ENCODE results near the gene AAR2.

AAR2 gene

GRCh38 chr20:36261389-36262105 lies 25.3 kb downstream of the AAR2 start:
- no peak for DNase-seq

DNA sequence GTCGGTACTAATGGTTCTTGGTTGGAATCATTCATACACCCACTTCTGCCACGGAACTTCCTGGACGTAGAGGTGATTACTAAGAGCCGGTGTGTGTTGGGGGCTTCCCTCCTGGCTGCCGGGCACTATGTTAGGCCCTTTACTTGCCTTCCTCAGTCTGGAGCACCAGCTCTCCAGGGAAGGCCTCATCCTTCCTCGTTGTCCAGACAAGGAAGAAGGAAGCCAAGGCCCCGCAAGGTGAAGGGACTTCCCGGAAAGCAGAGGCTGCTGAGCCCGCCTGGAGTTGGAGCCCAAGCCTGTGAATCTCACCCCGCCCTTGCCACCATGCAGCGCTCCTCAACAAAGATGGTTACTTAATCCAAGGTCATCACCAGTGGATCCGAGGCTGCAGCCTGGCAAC lies 26.2 kb downstream of the AAR2 start:
- DNase-seq = no peak

GRCh38 chr20:36264426-36265246 lies 28.4 kb downstream of the AAR2 start:
- no peak for DNase-seq

DNA sequence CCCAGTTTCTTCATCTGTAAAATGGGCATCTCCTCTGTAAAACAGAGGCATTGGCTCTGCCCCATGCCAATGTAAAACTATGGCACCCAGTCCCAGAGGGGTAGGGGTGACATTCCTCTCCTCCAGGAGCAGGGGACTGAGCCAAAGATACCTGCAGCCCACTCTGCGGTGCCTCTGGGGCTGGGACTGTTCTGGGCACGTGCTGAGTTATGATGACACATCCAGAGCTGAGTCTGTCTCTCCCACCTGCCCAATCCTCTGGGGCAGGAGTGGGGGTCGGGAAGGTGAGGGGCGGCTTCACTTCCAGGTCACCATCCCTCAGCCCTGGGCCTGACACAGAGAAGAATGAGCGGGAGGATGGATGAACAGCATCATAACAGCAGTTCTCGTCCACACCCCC lies 29.9 kb downstream of the AAR2 start:
- DNase-seq = no peak

DNA sequence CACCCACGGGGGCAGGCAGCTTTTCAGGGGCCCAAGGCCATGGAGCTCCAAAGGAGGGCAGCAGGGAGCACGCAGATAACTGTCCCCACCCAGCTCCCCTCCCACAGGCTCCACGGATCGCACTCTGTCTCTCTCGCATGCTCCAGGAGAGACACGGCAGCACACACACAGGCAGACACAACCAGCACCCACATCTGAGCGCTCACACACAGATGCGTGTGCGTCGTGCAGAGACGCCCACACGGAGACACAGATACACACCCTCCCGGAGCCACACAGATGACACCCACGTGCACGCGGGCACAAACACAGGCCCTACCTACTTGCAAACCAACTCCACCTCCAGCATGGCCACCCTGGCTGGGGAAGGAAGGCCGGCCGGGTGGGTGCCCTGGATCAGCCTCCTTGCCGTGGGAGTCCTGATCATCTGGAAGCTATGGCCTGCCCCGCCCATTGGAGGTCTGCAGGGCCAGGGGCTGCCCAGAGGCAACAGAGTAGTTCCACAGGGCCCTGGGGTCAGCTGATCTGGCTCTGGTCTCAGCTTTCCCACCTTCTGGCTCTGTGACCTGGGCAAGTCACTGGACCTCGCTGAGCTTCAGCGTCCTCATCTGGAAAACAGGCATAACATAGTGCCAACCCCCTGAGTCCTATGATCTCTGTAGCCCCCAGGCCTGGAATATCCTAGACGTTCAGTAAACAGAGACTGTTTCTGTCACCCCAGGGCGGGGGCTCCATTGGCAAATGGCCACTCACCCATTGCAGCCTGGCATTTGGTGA lies 31.5 kb downstream of the AAR2 start:
- no peak for DNase-seq

- no peak for DNase-seq
Observed at GRCh38 chr20:36268440-36269342, 32.4 kb downstream of the AAR2 start.

DNA sequence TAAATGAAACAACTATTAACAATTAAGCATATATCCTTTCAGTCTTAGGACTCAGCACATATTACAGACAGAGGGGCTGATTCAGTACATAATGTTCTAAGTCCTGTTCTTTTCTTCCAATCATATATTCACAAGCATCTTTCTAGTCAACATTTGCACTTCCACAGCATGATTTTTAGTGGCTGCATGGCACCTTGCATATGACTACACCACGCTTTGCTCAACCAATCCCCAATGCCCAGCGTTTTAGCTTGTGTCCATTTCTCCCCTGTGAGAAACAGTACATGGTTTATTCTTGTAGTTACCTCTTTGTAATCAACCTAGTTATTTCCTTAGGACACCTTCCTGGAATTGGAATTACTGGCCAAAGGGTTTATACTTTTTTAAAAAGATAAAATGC lies 33.2 kb downstream of the AAR2 start:
- no peak for DNase-seq

GRCh38 chr20:36270744-36271638 lies 34.7 kb downstream of the AAR2 start:
- no peak for DNase-seq

DNA sequence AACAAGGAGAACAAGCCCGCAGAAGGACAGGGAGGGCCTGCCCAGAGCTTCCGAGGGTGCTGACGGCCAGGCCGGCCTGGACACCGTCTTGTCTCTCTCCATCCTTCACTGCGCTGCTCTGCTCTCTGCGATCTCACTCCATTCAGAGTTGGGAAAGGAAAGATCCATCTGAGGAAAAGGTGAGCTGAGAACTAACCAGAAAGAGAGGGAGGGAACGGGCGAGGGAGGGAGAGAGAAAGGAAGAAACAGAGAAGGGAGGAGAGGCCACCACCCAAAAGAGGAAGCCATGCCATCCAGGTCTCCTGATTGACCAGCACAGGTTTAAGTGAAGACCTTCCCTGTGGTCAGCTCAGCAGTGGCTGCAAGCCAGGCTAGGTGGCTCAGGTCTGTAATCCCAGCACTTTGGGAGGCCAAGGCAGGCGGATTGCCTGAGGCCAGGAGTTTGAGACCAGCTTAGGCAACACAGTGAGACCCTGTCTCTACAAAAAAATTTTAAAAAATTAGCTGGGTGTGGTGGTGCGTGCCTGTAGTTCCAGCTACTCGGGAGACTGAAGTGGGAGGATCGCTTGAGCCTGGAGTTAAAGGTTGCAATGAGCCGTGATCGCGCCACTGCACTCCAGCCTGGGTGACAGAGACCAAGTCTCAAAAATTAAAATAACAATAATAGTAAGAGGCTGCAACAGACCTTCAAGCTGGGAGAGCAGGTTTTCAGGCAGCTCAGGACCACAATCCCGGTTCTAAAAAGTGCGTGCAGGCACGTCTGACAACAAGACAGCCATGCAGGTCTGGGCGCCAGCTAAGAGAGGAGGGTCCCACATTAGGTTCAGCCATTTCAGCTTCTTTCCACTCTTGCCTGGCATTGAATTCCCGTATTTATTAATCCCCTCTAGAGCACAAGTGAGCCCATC lies 35.6 kb downstream of the AAR2 start:
- no peak for DNase-seq

GRCh38 chr20:36272547-36273220 lies 36.4 kb downstream of the AAR2 start:
- DNase-seq = no peak

- peak; percentile 14 for DNase-seq
Observed at GRCh38 chr20:36273414-36274180, 37.3 kb downstream of the AAR2 start.

- no peak for DNase-seq
Observed at GRCh38 chr20:36274181-36274841, 38.0 kb downstream of the AAR2 start.

- DNase-seq = no peak
Observed at GRCh38 chr20:36275011-36275410, 38.7 kb downstream of the AAR2 start.

DNA sequence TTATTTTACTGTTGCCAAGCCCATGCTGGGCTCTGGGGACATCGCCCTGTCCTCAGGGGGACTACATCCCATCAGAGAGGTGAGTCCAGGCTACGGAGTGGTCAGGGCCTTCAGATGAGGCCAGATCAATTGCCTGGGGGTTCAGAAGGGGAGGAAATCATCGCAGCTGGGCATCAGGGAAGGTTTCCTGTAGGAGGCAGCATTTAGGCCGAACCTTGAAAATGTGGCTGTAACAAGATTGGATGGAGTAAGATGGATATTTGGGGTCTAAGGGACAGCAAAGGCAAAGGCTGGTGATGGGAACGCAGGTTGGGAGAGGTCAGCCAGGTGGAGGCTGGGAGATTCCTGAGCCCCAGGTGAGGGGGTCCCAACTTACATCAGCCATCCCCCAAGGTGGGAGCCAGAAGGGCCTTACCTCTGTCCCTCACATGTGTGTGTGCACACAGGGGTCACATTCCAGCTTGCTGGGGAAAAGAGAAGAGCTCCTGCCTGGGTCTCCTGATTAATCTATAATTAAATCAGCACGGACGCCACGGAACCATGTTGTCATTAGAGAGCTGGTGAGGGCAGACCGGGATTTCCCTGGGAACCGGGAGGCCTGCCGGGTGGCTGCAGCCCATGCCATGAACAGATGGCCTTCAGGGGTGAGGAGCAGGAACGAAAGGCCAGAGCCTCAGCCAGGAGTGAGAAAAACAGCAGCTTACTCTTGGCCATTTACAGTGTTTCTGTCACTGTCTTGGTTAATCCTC lies 39.3 kb downstream of the AAR2 start:
- DNase-seq = no peak

- no peak for DNase-seq
Observed at GRCh38 chr20:36277546-36277945, 41.3 kb downstream of the AAR2 start.

- DNase-seq = no peak
Observed at GRCh38 chr20:36279362-36279761, 43.1 kb downstream of the AAR2 start.

DNA sequence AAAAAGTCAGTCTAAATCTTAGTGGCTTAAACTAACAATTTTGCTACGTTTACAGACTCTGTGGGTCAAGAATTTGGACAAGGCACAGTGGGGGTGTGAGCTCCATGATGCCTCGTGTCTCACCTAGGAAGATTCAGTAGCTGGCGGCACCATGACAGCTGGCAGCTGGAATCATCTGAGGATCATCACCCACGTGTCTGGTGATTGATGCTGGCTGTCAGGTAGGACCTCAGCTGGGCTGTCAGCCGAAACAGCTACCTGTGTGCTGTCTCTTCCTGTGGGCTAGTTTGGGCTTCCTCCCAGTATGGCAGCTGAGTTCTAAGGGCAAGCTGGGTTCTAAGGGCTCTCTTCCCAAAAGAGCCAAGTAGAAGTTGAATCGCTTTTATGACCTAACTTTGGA lies 43.5 kb downstream of the AAR2 start:
- DNase-seq = no peak

Data from CD4-positive, alpha-beta T cell treated with Interleukin-10 for 1 hour (primary cell).